ENCODE data around the gene PCDH15.

PCDH15 gene

DNA sequence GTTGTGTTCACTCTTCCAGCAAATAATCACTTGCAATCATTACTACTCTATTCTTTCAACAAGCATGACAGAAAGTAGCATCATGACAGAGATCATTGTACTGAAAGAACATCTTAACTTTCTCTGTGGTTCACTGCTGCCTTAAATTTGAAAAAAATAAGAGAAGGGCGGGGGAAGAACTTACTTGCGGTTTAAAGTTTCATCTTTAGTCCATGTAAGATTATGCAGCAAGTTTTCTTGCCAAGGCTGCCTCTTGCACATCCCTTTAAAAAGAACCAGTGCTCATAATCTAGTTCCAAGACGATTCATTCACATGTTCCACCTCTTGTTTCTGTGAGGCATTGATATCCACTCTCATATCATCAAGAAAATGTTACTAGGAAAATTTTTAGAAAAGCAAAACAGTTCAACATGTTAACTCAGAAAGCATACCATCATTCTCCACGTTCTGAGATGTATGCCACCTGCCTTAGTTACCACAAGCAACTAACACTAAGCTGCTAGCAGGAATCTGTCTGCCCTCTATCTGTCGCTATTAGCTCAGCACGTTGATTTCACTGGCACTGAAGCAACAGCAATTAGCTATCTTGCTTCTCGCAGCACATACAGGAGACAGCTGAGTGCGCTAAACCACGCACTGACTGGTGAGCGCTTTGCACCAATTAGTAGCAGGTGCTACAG lies at the start of gene PCDH15:
TSS of gene PCDH15 (minus strand) at position 491 of the 681 bp plus-strand sequence. CDS start 136,969 bp downstream, outside the sequence.
- DNase-seq: no peak

DNA sequence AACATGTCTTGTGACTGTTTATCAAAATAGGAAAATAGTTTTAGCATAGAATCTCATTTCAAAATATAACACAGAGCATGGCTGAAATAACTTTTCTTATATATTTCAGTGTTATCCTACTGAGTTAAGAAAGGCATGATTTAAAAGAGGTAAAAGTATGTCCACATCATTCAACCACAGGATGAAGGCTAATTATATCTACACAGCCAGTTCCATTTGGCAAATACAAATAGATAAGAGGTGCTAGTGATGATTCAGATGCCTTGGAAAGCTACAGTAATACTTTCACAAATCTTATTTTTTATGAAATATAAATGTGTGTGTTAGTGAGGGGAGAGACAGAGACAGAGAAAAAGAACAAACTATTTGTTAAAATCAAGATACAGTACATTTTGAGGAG lies 42.9 kb upstream of the PCDH15 start:
- no peak for DNase-seq

DNA sequence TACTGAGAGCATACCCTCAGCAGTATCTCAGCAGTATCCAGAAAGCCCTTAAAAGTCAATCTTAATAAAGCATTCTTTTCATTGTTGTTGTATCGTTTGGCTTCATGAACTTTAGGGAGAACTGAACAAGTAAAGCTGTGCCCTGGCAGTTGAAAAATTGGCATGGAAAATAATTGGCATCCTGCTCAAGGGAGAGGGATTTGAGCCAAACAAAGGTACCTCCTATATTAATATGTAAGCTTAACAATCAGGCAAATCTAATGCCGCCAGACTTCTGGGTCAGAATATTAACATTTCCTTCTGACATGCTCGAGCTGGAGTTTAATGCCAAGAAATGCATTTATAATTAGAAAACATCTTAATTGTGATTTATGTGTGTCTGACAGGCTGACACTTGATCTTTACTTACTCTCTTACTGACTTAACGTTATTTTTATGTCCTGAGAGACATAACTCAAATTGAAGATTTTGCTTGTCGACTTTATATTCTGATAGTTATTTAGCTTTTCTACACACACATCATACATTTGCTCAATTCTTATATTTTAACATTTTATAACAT lies 42.1 kb upstream of the PCDH15 start:
- no peak for DNase-seq

DNA sequence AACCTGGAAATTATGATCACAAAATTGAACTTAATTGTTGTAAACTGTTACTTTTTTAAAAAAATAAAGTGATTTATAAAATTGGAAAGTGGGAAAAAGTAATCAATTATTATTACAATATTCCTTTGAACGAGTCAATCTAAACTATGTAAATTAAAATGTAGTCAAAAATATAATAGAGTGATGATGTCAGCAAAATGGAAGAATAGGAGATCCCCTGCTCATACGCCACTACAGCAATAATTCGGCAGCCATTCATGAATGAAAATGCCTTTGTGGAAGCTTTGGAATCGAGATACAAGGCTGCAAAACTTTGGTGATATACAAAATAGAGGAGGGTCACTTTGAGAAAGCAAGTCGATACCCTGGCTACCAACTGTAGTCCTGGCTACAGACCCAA lies 36.4 kb upstream of the PCDH15 start:
- no peak for DNase-seq

DNA sequence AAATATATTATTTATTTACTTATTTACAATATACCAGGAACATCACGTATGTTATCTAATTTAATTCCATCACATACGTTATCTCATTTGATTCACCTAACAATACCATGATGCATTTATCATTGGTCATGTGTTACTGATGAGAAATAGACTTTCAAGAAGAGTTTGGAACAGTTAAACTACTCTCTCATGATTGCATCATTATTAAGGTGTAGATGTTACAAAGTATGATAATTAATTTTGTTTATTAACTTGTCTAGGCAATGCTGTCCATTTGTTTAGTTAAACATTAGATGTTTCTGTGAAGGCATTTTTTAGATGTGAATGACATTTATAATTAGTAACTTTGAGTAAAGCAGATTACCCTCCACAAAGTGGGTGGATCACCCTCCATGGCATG lies 32.0 kb upstream of the PCDH15 start:
- no peak for DNase-seq

DNA sequence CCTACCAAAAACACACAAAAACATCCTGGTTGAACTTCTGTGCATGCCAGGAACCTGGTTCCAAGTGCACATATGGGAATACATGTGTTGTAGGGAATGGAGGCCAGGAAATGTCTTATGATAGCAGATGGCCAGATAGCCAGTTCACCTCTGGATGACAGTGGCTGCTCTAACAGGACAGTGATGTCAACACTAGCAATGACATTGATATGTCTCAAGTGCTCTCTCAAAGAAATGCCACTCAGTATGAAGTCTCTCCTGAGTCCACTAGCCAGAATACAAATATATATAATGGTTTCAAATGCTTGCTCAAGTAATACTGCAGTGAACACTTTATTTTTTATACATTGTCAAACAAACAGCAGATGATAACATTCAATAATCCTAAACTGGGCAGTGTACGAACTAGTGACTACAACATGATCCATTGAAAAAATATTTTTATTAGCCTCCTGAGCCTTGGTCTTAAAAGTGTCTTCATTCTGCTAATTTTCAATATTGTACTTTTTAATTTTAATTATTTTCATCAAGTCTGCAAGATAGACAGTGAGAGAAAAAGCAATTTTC lies 26.0 kb upstream of the PCDH15 start:
- DNase-seq: no peak

DNA sequence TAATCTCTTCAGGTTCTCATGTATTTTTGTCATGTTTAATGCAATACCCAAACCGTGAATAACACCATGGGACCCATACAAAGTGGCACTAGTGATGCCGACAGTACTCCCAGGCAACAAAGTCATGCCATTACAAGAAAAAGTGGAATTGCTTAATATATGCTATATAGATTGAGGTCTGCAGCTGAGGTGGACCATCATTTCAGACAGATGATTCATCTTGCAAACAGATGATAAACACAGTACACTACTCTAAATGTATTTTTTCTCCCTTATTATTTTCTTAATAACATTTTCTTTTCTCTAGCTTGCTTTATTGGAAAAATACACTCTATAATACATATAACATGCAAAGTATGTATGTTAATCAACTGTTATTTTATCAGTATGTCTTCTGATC lies 14.6 kb upstream of the PCDH15 start:
- no peak for DNase-seq

DNA sequence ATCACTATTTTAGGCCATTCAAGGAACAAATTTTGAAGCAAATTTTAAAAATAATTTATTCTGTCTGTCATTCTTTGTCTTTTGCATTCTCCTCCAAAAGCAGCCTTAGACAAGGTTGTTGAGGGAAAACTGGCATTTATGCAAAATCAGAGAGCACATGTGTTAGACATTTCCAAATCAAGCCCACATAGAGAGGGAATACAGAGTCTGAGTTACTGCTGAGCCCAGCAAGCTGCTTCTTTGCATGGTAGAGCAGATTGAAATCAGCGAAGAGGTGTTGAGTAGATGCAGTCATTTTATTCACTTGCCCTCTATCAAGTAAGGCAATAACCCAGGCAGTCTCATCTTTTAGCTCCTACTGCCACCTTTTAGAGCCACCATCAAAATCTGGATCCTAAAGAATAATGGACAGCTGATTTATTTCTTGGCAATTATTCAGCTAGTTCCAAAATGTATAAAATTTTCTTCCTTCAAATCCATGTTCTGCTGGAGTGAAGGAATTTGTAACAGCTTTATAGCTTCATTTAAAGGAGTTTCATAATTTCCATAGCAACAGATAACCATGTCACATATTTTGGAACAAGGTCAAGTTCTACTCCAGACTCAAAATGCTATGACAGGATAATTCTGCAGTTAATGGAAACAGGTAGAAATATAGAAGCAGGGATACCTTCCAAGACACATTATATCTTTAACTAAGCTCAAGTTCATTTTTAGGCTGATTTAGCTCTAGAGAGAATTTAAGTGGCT lies 7.3 kb upstream of the PCDH15 start:
- no peak for DNase-seq

DNA sequence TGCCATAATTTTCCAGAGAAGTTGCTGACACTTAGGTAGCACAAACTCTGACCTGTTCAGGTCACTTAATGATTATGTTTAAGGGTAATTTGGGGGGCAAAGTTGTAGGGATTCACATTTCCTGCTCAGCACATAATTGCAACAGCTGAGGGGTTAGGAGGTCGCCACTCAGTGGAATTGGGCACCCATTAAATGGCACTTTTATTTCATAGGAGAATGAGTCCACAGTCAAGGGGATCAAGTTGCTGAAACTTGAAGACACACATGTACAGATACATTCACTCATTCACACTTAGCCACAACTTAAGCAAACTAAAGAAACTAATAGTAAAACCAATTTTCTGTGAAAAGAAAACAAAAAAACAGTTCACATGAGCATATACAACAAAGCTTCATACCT lies 1.5 kb downstream of the PCDH15 start:
- DNase-seq: no peak

DNA sequence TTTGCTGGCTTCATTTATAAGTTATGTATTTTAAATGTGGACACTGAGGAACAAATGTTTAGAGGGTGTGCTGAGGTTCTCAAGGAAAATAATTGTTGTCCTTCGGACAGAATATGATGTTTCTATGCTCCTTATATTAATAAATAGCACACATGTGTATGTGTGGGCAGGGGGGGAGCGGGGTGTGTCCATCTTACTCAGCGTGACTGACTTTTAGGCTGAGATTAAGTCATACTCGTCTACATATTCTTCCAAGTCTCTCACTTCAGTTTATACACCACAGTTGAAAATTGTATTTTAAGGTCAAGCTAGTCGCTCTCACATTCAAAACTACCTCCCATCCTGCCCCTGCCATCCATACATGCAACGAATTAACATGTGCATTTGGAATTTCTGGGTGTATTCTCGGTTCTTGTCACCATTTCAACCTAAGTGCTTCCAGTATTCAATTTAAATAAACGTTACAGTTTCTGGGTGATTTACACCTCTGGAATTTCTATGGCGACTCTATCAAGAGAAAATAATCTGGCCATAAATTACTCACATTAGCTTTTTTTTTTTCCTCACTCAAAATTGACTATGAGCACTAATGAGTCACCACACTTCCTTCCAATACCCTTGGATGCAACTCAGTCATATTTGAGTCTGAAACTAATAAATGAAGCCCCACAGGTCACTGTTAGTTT lies 3.3 kb downstream of the PCDH15 start:
- no peak for DNase-seq

DNA sequence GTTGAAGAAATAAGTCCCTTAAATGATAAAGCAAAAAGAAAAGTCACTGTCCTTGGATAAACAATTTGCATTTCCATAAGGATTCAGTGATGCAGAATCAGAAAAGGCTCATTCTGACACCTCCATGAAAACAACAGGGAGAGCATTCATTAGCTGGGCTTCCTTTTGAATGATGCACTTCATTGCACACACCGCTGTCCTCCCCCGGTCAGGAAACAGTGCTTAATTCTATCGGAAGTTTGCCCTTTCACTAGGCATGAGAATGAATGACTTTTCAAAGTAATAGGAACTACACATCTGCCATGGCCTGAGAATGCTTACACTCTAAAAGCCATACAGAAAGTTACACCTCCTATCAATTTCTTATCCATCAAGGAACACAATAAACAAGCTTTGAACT lies 4.2 kb downstream of the PCDH15 start:
- no peak for DNase-seq

DNA sequence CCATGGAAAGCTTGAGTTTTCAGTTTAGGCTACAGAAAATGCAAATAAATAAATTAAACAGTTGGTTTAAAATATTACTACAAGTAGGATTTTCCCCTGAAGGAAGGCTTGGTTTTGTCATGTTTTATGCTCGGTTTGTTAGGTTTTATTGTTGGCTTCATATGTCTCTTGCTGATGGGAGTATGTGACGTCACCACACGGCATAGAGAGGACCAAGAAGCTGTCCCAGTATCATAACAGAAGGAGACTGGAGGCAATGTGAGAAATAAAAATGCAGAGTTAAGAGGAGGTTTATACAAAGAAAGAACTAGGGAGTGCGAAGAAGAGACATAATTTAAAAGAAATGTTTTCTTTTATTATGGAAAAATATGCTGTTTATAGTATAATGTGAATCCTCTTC lies 24.4 kb downstream of the PCDH15 start:
- DNase-seq: no peak

DNA sequence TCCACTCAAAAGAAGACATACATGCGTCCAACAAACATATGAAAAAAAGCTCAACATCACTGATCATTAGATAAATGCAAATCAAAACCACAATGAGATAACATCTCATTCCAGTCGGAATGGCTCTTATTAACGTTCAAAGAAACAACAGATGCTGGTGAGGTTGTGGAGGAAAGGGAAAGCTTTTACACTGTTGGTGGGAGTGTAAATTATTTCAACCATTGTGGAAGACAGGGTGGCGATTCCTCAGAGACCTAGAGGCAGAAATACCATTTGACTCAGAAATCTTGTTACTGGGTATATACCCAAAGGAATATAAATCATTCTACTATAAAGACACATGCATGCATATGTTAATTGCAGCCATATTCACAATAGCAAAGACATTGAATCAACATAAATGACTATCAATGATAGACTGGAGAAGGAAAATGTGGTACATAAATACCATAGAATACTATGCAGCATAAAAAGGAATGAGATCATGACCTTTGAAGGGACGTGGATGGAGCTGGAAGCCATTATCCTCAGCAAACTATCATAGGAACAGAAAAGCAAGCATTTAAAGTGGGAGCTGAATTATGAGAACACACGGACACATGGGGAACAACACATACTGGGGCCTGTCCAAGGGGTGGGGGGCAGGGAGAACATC lies 28.4 kb downstream of the PCDH15 start:
- no peak for DNase-seq

DNA sequence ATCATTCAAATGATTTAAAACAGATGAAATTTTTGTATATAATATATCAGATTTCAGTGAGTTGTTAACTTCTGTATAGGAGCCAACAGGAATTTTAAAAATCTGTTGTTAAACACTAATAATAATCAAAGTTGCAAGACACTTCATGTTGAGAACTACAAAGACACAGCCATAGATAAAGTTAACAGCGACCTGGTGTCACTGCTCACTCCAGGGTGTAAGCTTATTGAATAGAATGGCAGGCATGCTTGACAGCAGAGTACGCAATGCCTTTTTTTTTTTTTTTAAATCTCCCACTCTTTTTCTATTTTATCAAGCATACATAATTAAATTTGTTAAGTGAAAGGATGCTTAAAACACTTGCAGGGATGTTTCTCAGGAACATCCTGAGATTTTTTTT lies 32.0 kb downstream of the PCDH15 start:
- no peak for DNase-seq

DNA sequence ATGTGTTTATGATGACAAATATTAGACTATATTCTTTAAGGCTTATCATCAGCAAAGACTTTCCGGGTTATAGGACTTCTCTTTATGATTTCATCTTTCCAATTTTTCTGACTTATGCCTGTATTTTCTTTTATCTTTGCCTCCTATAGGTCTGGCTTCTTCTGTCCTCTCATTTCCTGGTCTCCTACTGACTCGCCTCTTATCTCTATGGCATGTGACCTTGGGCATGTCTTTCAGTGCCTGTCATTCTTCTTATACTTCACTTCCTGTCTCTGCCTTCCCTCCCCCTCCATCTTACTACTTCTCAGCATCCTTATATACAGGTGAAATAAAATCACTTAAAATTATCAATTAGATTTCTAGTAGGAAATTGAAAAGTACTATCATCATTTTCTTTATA lies 42.2 kb downstream of the PCDH15 start:
- no peak for DNase-seq

DNA sequence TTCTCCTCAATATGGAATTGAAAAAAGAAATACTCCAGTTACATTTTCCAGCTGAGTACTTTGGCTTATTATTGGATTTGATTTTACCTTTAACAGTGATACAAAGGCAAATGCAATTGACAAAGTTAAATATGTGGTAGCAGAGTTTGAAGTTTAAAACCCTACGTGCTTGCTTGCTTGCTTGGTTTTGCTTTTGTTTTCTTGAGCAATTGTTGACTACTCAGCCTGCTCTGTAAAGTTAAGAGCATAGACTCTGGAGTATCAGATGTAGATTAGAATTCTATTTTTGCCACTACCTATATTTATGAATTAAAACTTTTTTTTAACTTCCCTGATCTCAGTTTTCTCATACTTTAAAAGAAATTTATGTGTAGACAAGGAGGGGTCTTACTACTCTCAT lies 51.4 kb downstream of the PCDH15 start:
- DNase-seq: no peak

DNA sequence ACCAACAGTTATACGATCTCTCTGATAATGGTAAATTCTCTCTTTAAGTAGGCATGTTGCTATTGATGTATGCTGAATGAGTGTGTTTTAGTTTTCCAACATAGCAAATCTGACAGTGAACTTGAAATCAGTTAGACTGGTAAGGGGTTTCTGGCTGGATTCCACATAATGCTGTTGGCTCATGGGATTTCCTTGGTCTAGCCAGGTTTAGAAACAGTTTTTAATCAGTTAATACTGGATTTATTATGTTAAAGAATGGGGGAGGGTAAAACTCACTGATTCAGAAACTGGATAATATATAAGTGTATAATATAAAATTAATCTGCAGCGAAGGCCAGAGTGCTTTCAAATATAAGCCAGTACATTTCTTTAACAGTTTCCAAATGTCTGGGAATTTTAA lies 55.6 kb downstream of the PCDH15 start:
- no peak for DNase-seq

DNA sequence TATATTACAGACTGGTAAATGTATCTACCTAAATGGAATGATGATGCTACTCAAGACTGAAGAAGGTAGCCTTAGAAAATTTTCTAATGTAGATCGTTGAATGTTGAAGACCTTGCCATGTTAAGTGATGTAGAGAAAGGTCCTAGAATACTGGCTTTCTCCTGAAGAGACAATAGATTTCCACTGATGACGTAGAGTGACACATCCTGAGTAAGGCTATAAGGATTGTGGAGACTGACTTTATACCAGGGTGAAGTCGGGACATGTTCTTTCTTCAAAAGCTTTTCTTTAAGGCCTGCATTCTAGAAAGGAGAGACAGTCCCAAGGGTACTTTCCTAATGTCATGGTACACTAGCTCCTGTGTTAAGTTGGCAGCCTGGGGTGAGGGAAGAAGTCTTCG lies 58.6 kb downstream of the PCDH15 start:
- DNase-seq: no peak

DNA sequence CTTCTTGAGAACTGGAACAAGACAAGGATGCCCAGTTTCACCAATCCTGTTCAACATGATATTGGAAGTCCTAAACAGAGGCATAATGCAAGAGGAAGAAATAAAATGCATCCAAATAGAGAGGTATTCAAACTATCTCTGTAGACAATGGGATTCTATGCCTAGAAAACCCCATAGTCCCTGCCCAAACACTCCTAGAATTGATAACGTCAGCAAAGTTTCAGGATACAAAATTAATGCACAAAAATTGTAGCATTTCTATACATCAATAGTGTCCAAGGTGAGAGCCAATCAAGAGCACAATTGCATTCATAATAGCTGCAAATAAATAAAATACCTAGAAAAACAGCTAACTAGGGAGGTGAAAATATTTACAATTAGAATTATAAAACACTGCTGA lies 72.5 kb downstream of the PCDH15 start:
- DNase-seq: no peak

DNA sequence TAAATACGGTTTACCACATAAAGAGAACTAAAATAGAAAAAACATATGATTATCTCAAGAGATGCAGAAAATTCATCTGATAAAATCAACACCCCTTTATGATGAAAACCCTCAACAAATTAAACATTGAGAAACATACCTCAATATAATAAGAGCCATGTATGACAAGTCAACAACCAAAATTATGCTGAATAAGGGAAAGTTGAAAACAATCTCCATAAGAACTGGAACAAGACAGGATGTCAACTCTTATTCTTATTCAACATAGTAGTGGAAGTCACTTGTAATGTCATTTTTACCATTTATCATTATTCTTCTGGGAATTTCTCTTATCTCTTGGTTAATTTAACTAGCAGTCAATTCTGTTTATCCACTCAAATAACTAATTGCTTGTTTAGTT lies 79.0 kb downstream of the PCDH15 start:
- no peak for DNase-seq

DNA sequence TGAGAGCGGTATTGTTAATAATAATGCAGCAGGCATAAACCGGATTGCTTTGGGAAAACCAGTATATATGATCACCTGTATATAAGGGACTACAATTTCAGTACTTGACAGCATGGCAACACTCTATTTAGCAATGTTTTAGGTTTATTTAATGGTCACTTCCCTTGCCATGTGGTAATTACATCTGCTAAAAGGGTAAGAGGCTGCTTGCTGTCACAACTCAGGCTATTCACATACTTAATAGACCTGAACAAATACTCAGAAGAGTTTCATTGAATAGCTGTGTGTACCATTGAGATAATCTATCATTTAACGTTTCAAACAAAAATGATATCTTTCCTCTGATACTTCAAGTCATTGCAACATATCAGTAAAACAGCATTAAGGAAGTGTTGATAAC lies 90.1 kb downstream of the PCDH15 start:
- DNase-seq: no peak

DNA sequence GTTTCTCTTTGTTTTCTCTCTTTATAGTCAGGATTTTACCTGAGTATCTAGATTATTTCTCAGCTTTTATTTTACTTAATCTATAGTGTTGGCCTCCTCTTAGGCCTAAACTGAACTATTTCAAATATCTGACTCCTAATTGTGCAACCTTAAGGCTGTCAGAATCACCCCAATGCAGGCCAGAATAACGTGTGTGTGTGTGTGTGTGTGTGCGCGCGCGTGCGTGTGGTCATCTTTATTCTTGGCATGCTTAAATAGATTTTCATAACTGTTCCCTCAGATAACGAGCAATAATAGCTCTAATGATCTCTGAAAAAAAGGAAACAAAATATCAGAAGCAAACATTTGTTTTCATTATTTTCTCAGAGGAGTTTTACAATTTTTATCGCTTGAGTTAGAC lies 92.4 kb downstream of the PCDH15 start:
- no peak for DNase-seq

DNA sequence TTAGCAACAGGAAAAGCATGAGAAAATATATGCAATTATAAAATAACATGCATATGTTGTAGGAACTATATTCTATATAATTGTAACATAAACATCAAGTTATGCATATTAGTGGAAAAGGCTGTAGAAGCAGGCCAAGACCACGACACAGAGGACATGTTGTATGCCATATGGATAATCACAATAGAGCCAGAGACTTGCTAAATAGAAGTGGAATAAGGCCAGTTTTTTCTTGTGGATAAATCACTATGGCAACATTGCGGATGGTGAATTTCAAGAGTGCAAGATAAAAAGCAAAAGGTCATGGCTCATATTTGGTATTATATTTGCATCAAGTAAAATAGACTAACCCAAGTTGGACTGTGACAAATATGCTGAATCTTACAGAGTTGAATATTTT lies 93.0 kb downstream of the PCDH15 start:
- no peak for DNase-seq

Data from stimulated activated CD4-positive, alpha-beta T cell treated with anti-CD3 and anti-CD28 coated beads, Interleukin-15, amount 100 ng/mL, for 24 hours (primary cell).